ENCODE results near the gene GRB10.

- TF ChIP-seq CTCF (IDR thresholded peaks at IDR 0.05) (no peak), POLR2AphosphoS5 (IDR thresholded peaks at IDR 0.05) (no peak)
Observed at GRCh38 chr7:50648076-50648475, 134.6 kb downstream of the GRB10 start.

Measured in breast epithelium (tissue), 3 donors.